H1 (cell line): ENCODE results near the gene EPB41L4B. TPM values are rescaled to one million over a fixed set of nuclear protein-coding genes. Genes with fewer than 3 reads are reported as not detected.

Experiments used
- CTCF ChIA-PET: fragments of 300-600 bp; sonication (Branson Sonifier 250); formaldehyde crosslinking; loops from one replicate; lab custom pipeline; 2021; ENCODE audit not compliant: partially characterized antibody; lab: Charles Lee
- POLR2A ChIA-PET: fragments of 300-600 bp; sonication (Branson Sonifier 250); formaldehyde crosslinking; loops from one replicate; lab custom pipeline; 2021; ENCODE audit warnings: inconsistent platforms; ENCODE audit not compliant: partially characterized antibody; lab: Charles Lee
- DNase-seq, 2 experiments: peaks; one replicate each; pipeline versions ENCODE4 v3.0.0 to v3.0.0-alpha.2; 2010 to 2022; ENCODE audit warnings: low spot score in 2 of 2, low read depth in 1 of 2, mixed read lengths in 1 of 2
- FAIRE-seq: peaks from 2 replicates; lab custom pipeline; 2011; peaks lifted over from hg19 to GRCh38; lab: Jason Lieb, UNC
- H2AFZ ChIP-seq: 2 replicates; pipeline ENCODE4 v1.8.1; 2012; ENCODE audit warnings: low read length, inconsistent platforms
- H2AK5ac ChIP-seq: 2 replicates; pipeline ENCODE4 v1.6.1; 2013; ENCODE audit warnings: low read depth, low read length
- H2BK120ac ChIP-seq: replicated peaks from 2 replicates; pipeline ENCODE3; 2013; ENCODE audit warnings: low read depth, low read length, inconsistent platforms
- H2BK12ac ChIP-seq: 2 replicates; pipeline ENCODE4 v1.6.1; 2013; ENCODE audit warnings: low read depth, low read length
- H2BK15ac ChIP-seq: 2 replicates; pipeline ENCODE4 v1.6.1; 2013; ENCODE audit warnings: low read length
- H2BK20ac ChIP-seq: 2 replicates; pipeline ENCODE4 v1.6.1; 2013; ENCODE audit warnings: low read length
- H2BK5ac ChIP-seq: 2 replicates; pipeline ENCODE4 v1.6.1; 2013; ENCODE audit warnings: low read depth, low read length
- H3K14ac ChIP-seq: 2 replicates; pipeline ENCODE4 v1.6.1; 2013; ENCODE audit warnings: inconsistent platforms; ENCODE audit not compliant: insufficient read length
- H3K18ac ChIP-seq: 2 replicates; pipeline ENCODE4 v1.6.1; 2013; ENCODE audit warnings: low read length; ENCODE audit errors: extremely low read depth
- H3K23ac ChIP-seq: 2 replicates; pipeline ENCODE4 v1.6.1; 2013; ENCODE audit warnings: inconsistent platforms; ENCODE audit not compliant: insufficient read length
- H3K23me2 ChIP-seq: 2 replicates; pipeline ENCODE4 v1.6.1; 2013; ENCODE audit warnings: low read depth, low read length
- H3K27ac ChIP-seq: 2 replicates; pipeline ENCODE4 v1.6.1; 2011; ENCODE audit warnings: low read depth, low read length, inconsistent platforms
- H3K27me3 ChIP-seq, 4 experiments: replicated peaks in 1 of 4; 1 replicate in 1 of 4; 2 replicates in 3 of 4; pipeline versions ENCODE4 v1.6.1 to v1.8.1; 2011 to 2013; ENCODE audit warnings: low read length in 3 of 4, mild to moderate bottlenecking in 3 of 4, inconsistent platforms in 2 of 4, mixed read lengths in 2 of 4, moderate library complexity in 1 of 4; ENCODE audit not compliant: control insufficient read depth in 3 of 4, insufficient read depth in 3 of 4; ENCODE audit errors: extremely low read depth in 1 of 4
- H3K36me3 ChIP-seq, 4 experiments: 2 replicates each; pipeline versions ENCODE4 v1.6.1 to v1.8.1; 2011 to 2013; ENCODE audit warnings: mild to moderate bottlenecking in 4 of 4, low read length in 3 of 4, moderate library complexity in 2 of 4, control low read depth in 1 of 4, inconsistent platforms in 1 of 4; ENCODE audit not compliant: insufficient read depth in 4 of 4, control insufficient read depth in 2 of 4
- H3K4ac ChIP-seq: replicated peaks from 2 replicates; pipeline ENCODE3; 2013; ENCODE audit warnings: low read length, low read depth, mixed read lengths, inconsistent platforms; ENCODE audit not compliant: insufficient read length
- H3K4me1 ChIP-seq, 4 experiments: replicated peaks in 1 of 4; 1 replicate in 1 of 4; 2 replicates in 3 of 4; pipeline versions ENCODE4 v1.6.1 to v1.8.1; 2011 to 2013; ENCODE audit warnings: low read length in 3 of 4, inconsistent platforms in 2 of 4, mixed read lengths in 1 of 4; ENCODE audit not compliant: insufficient read depth in 4 of 4, control insufficient read depth in 3 of 4
- H3K4me2 ChIP-seq, 2 experiments: 2 replicates each; pipeline versions ENCODE4 v1.6.1 to v1.8.1; 2011 to 2013; ENCODE audit warnings: low read depth in 2 of 2, low read length in 2 of 2, control low read depth in 1 of 2, inconsistent platforms in 1 of 2, mild to moderate bottlenecking in 1 of 2; ENCODE audit not compliant: insufficient read depth in 1 of 2
- H3K4me3 ChIP-seq, 4 experiments: fragments of 200-600, 300-600 bp in 1 of 4; sonication (generic), shearing (Covaris generic), sonication (Bioruptor Twin) in 1 of 4; 2 replicates each; pipeline versions ENCODE4 v1.5.1 to v1.8.1; 2011 to 2016; ENCODE audit warnings: low read length in 4 of 4, low read depth in 3 of 4, control low read depth in 2 of 4, inconsistent platforms in 2 of 4, mild to moderate bottlenecking in 2 of 4, mixed read lengths in 1 of 4, moderate library complexity in 1 of 4; ENCODE audit not compliant: insufficient read depth in 2 of 4; ENCODE audit errors: extremely low read depth in 1 of 4
- H3K56ac ChIP-seq: replicated peaks from 2 replicates; pipeline ENCODE3; 2013; ENCODE audit warnings: low read depth, mild to moderate bottlenecking, mixed read lengths, low read length, inconsistent platforms; ENCODE audit not compliant: insufficient read length
- H3K79me1 ChIP-seq: 2 replicates; pipeline ENCODE4 v1.6.1; 2013; ENCODE audit warnings: low read depth, low read length, control low read depth
- H3K79me2 ChIP-seq, 2 experiments: 2 replicates each; pipeline versions ENCODE4 v1.6.1 to v1.8.1; 2012 to 2013; ENCODE audit warnings: low read length in 2 of 2, mild to moderate bottlenecking in 2 of 2, inconsistent platforms in 1 of 2; ENCODE audit not compliant: insufficient read depth in 2 of 2, control insufficient read depth in 1 of 2
- H3K9ac ChIP-seq, 4 experiments: replicated peaks in 1 of 4; 1 replicate in 1 of 4; 2 replicates in 3 of 4; pipeline versions ENCODE4 v1.6.1 to v1.8.1; 2011 to 2013; ENCODE audit warnings: low read depth in 3 of 4, low read length in 3 of 4, control low read depth in 2 of 4, mild to moderate bottlenecking in 2 of 4, moderate library complexity in 2 of 4, inconsistent platforms in 1 of 4; ENCODE audit errors: extremely low read depth in 1 of 4
- H3K9me3 ChIP-seq, 2 experiments: 2 replicates each; pipeline versions ENCODE4 v1.6.1 to v1.8.1; 2012 to 2013; ENCODE audit warnings: mild to moderate bottlenecking in 2 of 2, moderate library complexity in 2 of 2, control low read depth in 1 of 2, inconsistent platforms in 1 of 2, low read depth in 1 of 2, low read length in 1 of 2, mixed read lengths in 1 of 2; ENCODE audit not compliant: insufficient read depth in 2 of 2
- H4K20me1 ChIP-seq, 2 experiments: replicated peaks in 1 of 2; 2 replicates each; pipeline versions ENCODE3 to v1.8.1; 2011 to 2013; ENCODE audit warnings: inconsistent platforms in 2 of 2, low read length in 2 of 2, mild to moderate bottlenecking in 1 of 2; ENCODE audit not compliant: insufficient read depth in 2 of 2, control insufficient read depth in 1 of 2
- H4K5ac ChIP-seq: 2 replicates; pipeline ENCODE4 v1.6.1; 2013; ENCODE audit warnings: low read length, low read depth, mixed read lengths, inconsistent platforms; ENCODE audit not compliant: insufficient read length
- H4K8ac ChIP-seq: 2 replicates; pipeline ENCODE4 v1.8.0; 2013; ENCODE audit warnings: mild to moderate bottlenecking, moderate library complexity, low read length, inconsistent platforms; ENCODE audit not compliant: insufficient read depth; ENCODE audit errors: extremely low read depth
- H4K91ac ChIP-seq: replicated peaks from 2 replicates; pipeline ENCODE3; 2013; ENCODE audit warnings: low read length, mixed read lengths, inconsistent platforms; ENCODE audit not compliant: insufficient read length
- E2F6 ChIP-seq: IDR thresholded peaks from 2 replicates; pipeline ENCODE4 v1.6.1; 2012; ENCODE audit warnings: inconsistent platforms
- GABPA ChIP-seq: IDR thresholded peaks from 2 replicates; pipeline ENCODE4 v1.6.1; 2011; ENCODE audit warnings: mild to moderate bottlenecking, low read length, moderate library complexity, borderline replicate concordance; ENCODE audit not compliant: insufficient read depth
- MAX ChIP-seq: IDR thresholded peaks from 2 replicates; pipeline ENCODE4 v1.6.1; 2012; ENCODE audit warnings: inconsistent platforms
- NRF1 ChIP-seq: IDR thresholded peaks from 2 replicates; pipeline ENCODE4 v1.6.1; 2011; ENCODE audit warnings: mild to moderate bottlenecking, low read depth, low read length, improper control_type of control experiment
- WGBS, 2 experiments: shearing (Covaris generic) in 1 of 2; methylation state at CpG; one replicate each; pipeline versions ENCODE4 v1.1.6 to v1.1.7; 2013 to 2015; ENCODE audit warnings: low lambda C conversion rate in 2 of 2, mixed read lengths in 2 of 2, inconsistent platforms in 1 of 2, low coverage in 1 of 2, missing lambda C conversion rate in 1 of 2; ENCODE audit not compliant: insufficient replicate concordance in 2 of 2, insufficient coverage in 1 of 2, insufficient read length in 1 of 2; ENCODE audit errors: extremely low coverage in 1 of 2, missing lambda C conversion rate in 1 of 2; 5-methylcytosine and 5-hydroxymethylcytosine counted together
- polyA plus RNA-seq, 7 experiments: library from polyadenylated mRNA; depleted of rRNA in 3 of 7; stranded (reverse) in 5 of 7; unstranded in 2 of 7; fragments of >200 nt in 5 of 7; fragments of 200-250 nt in 2 of 7; gene quantifications; 1 replicate in 5 of 7; 2 replicates in 1 of 7; 4 replicates in 1 of 7; pipeline versions ENCODE4 v1.2.1 to v1.2.3, GENCODE V29; 2011 to 2013; ENCODE audit warnings: missing spikeins in 2 of 7, mixed read lengths in 2 of 7
- total RNA-seq: library from RNA; stranded (reverse); fragmentation: NEBNext Ultra II Directional; extraction: Animal tissue kit (Norgen Biotek cat#: 25700); gene quantifications from 2 replicates; pipeline ENCODE4 v1.2.1, GENCODE V29; 2021

EPB41L4B gene
- total and polyA plus RNA-seq, 2 of the 8 experiments (the other 6 are each of a cell fraction or from before 2014, with no cell fraction given): 11.9 to 25.0 TPM

GRCh38 chr9:109316207-109316640 is 4.6 kb downstream of the EPB41L4B start:
- peaks cover 24 to 42% (median 34%) of the 10 kb centered on the region in 4 experiments for H3K4me1 ChIP-seq
- H3K79me2 ChIP-seq: peaks cover 24 to 73% of the 10 kb centered on the region in 2 experiments
- no peaks in the 10 kb centered on the region for H3K36me3 ChIP-seq
- no peak overlapping the region for H4K5ac ChIP-seq
- peaks cover 8 to 11% of the 10 kb centered on the region in 2 experiments for H4K20me1 ChIP-seq
- H3K56ac ChIP-seq: no peak overlapping the region
- DNase-seq: no peak
- H3K79me1 ChIP-seq: peaks cover 21% of the 10 kb centered on the region
- H3K18ac ChIP-seq: no peak overlapping the region
- H3K14ac ChIP-seq: no peak overlapping the region
- 0 out of 2 replicates have a peak overlapping the region, but pooled peaks have one; percentile 22 for H4K8ac ChIP-seq
- TF ChIP-seq GABPA (no peak), MAX (peak; percentile 16; the same call in 1 of the 2 replicates), E2F6 (peak; percentile 53; the same call in 1 of the 2 replicates), NRF1 (no peak)
- H3K9me3 ChIP-seq: no peaks in the 10 kb centered on the region
- peak overlapping the region; percentile 31 for H4K91ac ChIP-seq
- peak overlapping the region; percentile 15 to 25; a peak in 2 of 4 replicates for H3K4me2 ChIP-seq
- no peak overlapping the region for H3K27ac ChIP-seq
- H3K27me3 ChIP-seq: no peaks in the 10 kb centered on the region
- no peak for FAIRE-seq
- no peak overlapping the region; a peak in 2 of 8 replicates for H3K4me3 ChIP-seq
- peaks cover 6% of the 10 kb centered on the region for H3K23me2 ChIP-seq
- 0 out of 2 replicates have a peak overlapping the region, but pooled peaks have one; percentile 82 for H2BK20ac ChIP-seq
- H3K9ac ChIP-seq: no peak overlapping the region
- CTCF ChIA-PET: interaction anchor here (1.0 to 5.7 kb wide), 8 partner anchors 67 to 139 kb away, joined by 3 to 96 read pairs (median 12); no protein-coding TSS in a partner anchor
- WGBS, 2 experiments: 74% methylated on average over 12 of the region's 12 CpGs; no CpG with 5 or more reads in 1 of the 2 experiments
- peak overlapping the region; percentile 98 for H2BK12ac ChIP-seq
- H2BK120ac ChIP-seq: no peak overlapping the region
- H2BK15ac ChIP-seq: peak overlapping the region; percentile 95; the same call in 1 of the 2 replicates
- peak overlapping the region; percentile 94 for H2AK5ac ChIP-seq
- POLR2A ChIA-PET: interaction anchor here (0.8 to 1.3 kb wide), 3 partner anchors 12 to 19 kb away, joined by 3 read pairs; no protein-coding TSS in a partner anchor
- no peak overlapping the region for H2AFZ ChIP-seq
- no peak overlapping the region for H3K23ac ChIP-seq
- no peak overlapping the region for H3K4ac ChIP-seq
- peak overlapping the region; percentile 88 for H2BK5ac ChIP-seq
